Measurements from ENCODE around the gene ASCC3.

The ASCC3 gene

DNA sequence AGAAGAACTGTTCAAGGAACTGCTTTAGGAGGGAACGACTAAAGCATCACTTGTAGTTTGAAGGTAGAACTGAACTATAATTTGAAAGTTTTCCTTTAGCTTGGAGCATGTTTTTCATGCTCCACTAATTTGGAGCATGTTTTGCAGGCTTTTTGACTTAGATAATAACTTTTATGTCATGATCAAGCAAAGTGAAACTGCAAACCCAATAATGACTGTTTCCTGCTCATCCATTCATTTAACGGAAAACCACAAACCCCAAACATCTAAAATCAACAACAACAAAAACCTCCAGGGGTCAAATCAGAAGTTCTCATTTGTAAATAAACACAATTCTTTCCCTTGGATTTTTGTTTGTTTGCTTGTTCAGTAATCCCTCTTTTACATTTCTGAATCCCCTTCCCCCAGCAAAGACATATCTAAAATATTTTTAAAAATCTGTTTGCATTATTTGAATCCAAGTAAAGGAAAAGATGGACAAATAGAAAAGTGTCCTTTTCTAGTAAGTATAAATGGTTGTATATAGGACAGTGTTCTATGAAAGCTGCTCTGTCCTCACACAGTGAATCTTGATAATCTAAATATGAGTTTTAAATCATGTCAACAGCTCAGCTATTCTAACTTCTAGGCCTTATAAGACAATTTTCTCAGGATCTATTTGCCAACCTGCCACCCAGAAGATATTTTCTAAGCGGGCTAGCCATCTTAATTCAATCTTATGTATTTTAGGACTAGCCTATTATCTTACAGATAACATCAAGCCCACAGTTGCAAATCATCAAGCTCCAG lies 419.0 kb downstream of the ASCC3 start:
- DNase-seq, result no peak

DNA sequence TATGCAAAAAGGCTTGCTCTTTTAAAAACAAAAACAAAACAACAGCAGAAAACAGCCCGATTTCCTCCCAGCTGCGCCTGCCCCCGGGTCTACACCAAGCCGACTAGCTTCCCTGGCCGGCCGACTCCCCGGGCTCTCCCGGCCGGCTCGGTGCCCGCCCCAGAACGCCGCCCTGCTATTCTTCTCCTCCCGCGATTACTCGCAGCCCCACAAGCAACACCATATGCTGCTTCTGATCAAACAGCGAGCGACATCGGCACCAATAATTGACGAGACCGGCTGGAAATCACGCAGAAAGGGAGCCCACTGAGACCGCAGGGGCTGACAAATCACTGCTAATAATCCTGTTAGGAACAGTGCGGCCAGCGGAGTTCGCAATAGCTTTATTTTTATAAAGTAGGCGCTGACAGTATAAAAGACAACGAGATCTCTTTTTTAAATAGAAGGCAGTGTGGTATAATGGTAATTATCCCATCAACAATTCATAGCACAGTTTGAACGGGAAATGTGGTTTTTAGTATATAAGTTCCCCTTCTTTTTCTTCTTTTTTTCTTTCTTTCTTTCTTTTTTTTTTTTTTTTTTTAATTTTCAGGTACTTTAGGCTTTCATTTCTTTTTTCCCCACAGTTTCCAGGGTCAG lies 419.7 kb downstream of the ASCC3 start:
- peak; percentile 52 for DNase-seq

DNA sequence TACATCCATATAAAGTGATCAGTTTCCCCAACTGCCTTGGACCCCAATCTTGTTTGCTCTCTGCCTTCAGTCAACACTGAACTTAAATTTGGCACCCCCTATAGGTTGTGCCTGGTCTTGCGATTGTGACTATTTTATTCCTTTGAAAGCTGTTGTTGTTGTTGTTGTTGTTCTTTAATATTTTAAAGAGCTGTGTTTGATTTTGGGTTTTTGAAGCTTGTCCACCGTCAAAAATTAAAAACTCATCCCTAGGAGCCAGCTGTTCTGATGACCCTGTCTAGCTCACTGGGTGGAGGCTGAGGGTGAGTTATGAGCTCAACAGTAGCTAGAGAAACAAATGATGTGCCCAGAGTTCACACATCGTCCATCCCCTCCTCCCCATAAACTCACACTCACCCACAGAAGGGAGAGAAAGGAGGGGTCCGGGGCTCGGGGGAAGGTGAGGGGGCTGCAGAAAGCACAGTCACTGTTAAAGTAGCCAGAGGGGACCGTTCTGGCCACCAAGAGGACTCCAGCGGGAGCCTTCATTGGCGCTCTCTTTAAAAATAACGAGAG lies 420.4 kb downstream of the ASCC3 start:
- DNase-seq, result peak; percentile 33

DNA sequence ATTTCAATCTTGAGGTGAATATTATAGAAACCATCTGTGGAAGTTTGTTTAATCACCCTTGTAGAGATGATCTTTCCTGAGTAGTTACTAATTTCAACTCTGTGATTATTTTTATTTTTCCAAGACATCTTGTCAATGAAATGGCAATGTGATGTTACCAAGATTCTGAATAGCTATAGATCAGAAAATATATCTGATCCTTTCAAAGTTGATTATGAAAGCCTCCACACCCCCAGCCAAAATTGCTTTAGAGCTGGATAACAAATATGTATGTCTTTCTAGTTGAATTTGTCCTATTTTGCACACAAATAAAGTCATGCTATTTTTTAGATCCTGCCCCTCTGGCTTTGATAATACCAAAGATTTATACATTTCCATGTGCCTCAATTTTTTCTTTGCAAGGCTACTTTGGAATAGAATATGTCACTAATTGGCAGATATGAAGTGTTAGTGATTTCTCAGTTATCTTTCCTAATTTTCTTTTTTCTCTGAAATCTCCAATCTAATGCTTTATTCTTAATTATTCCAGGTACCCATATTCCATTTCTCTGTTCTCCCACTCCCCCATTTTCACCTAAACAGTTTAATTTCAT lies 421.4 kb downstream of the ASCC3 start:
- DNase-seq, result no peak

DNA sequence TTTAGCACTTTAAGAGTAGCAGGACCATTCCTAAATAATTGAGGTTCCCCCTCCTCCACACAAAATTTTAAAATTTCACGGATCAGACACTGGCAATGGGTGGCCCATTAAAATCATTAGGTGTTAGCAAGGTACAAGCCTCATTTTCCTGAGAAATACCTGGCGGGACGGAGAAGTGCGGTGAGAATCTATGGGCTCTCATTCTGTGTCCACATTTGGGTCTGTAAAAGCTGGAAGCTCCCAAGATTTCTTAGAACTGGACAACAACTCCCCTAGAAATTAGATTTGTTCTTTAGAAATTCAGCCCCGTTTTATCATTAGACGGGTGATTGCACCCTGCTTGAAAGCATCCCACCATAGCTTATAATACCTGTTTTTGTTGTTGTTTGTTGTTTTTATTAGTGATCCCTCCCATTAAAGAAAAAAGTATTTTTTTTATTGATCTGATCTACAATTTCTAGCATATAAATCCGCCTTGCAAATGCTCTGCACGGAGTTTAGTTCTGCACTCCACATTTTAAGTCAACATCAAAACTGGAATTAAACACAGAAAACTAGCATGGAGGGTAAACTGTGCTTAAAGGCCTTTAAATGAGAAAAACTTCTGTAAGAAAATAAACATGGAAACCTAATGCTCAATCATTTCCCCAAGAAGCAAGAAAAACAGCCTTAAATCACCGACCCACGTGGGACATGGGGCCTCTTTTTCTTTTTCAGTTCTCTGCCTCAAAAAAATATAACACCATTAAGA lies 422.1 kb downstream of the ASCC3 start:
- no peak for DNase-seq
